ENCODE measurements around the gene OR10A3.
"Not testable (repeated sequence)": the region's sequence is repeated elsewhere in the genome, so short reads cannot be mapped to it uniquely, and the experiment has no call there.

The OR10A3 gene

GRCh38 chr11:7941608-7942007 lies at the start of gene OR10A3:
TSS of gene OR10A3 (minus strand) at chr11:7941708. CDS start at chr11:7939520, 2,188 bp downstream.
- no peak for DNase-seq (ENCODE audit: extremely low read depth in 1 of 2, low read depth in 1 of 2)

- not testable (repeated sequence) for DNase-seq (ENCODE audit: extremely low read depth in 1 of 2, low read depth in 1 of 2)
Measured at GRCh38 chr11:7987560-7987883, 46.0 kb upstream of the OR10A3 start.

- DNase-seq (ENCODE audit: extremely low read depth in 1 of 2, low read depth in 1 of 2), result peak; percentile 55 to 80
Measured at GRCh38 chr11:7986768-7987559, 45.5 kb upstream of the OR10A3 start, which contains the start of gene EIF3F. TSS of gene EIF3F (plus strand) at chr11:7987337. CDS start at chr11:7987353, 16 bp downstream.

GRCh38 chr11:7983832-7984590 lies 42.5 kb upstream of the OR10A3 start:
- no peak for DNase-seq (ENCODE audit: extremely low read depth in 1 of 2, low read depth in 1 of 2)

- DNase-seq (ENCODE audit: extremely low read depth in 1 of 2, low read depth in 1 of 2), result no peak
Measured at GRCh38 chr11:7982582-7983119, 41.1 kb upstream of the OR10A3 start.

GRCh38 chr11:7981619-7982157 lies 40.2 kb upstream of the OR10A3 start:
- DNase-seq (ENCODE audit: extremely low read depth in 1 of 2, low read depth in 1 of 2), result no peak

- DNase-seq (ENCODE audit: extremely low read depth in 1 of 2, low read depth in 1 of 2), result no peak
Measured at GRCh38 chr11:7977232-7977917, 35.9 kb upstream of the OR10A3 start.

GRCh38 chr11:7974668-7975067 lies 33.2 kb upstream of the OR10A3 start:
- DNase-seq (ENCODE audit: extremely low read depth in 1 of 2, low read depth in 1 of 2), result no peak

GRCh38 chr11:7973011-7973410 lies 31.5 kb upstream of the OR10A3 start:
- no peak for DNase-seq (ENCODE audit: extremely low read depth in 1 of 2, low read depth in 1 of 2)

GRCh38 chr11:7971846-7972245 lies 30.3 kb upstream of the OR10A3 start:
- no peak for DNase-seq (ENCODE audit: extremely low read depth in 1 of 2, low read depth in 1 of 2)

GRCh38 chr11:7969756-7970646 lies 28.5 kb upstream of the OR10A3 start:
- DNase-seq (ENCODE audit: extremely low read depth in 1 of 2, low read depth in 1 of 2), result no peak

GRCh38 chr11:7968686-7969085 lies 27.2 kb upstream of the OR10A3 start:
- DNase-seq (ENCODE audit: extremely low read depth in 1 of 2, low read depth in 1 of 2), result no peak

- no peak for DNase-seq (ENCODE audit: extremely low read depth in 1 of 2, low read depth in 1 of 2)
Measured at GRCh38 chr11:7967826-7968225, 26.3 kb upstream of the OR10A3 start.

- DNase-seq (ENCODE audit: extremely low read depth in 1 of 2, low read depth in 1 of 2), result no peak
Measured at GRCh38 chr11:7967097-7967496, 25.6 kb upstream of the OR10A3 start.

- DNase-seq (ENCODE audit: extremely low read depth in 1 of 2, low read depth in 1 of 2), result no peak
Measured at GRCh38 chr11:7965386-7965785, 23.9 kb upstream of the OR10A3 start, which contains the start of gene NLRP10. TSS of gene NLRP10 (minus strand) at chr11:7965447. CDS start at chr11:7963495, 1,952 bp downstream.

GRCh38 chr11:7964873-7965272 lies 23.4 kb upstream of the OR10A3 start:
- no peak for DNase-seq (ENCODE audit: extremely low read depth in 1 of 2, low read depth in 1 of 2)

GRCh38 chr11:7964261-7964660 lies 22.8 kb upstream of the OR10A3 start:
- no peak for DNase-seq (ENCODE audit: extremely low read depth in 1 of 2, low read depth in 1 of 2)

- no peak for DNase-seq (ENCODE audit: extremely low read depth in 1 of 2, low read depth in 1 of 2)
Measured at GRCh38 chr11:7955191-7955590, 13.7 kb upstream of the OR10A3 start.

- DNase-seq (ENCODE audit: extremely low read depth in 1 of 2, low read depth in 1 of 2), result no peak
Measured at GRCh38 chr11:7949934-7950333, 8.4 kb upstream of the OR10A3 start.

- no peak for DNase-seq (ENCODE audit: extremely low read depth in 1 of 2, low read depth in 1 of 2)
Measured at GRCh38 chr11:7944123-7944522, 2.6 kb upstream of the OR10A3 start.
